ENCODE results near the gene CACNG1.

GRCh38 chr17:67015001-67015400 lies 29.4 kb upstream of the CACNG1 start:
- no peak for TF ChIP-seq CTCF (IDR thresholded peaks at IDR 0.05; ENCODE audit: low read length)
- TF ChIP-seq EZH2 (optimal IDR thresholded peaks at IDR 0.05; ENCODE audit: low read depth, low read length) = no peak
- TF ChIP-seq EZH2phosphoT487 (IDR thresholded peaks at IDR 0.05; ENCODE audit: low read length) = no peak

All from MM.1S (cell line).